ENCODE measurements around the gene ABCC3.

The ABCC3 gene

GRCh38 chr17:50645748-50646682 is 11.3 kb downstream of the ABCC3 start:
- no peak for DNase-seq

GRCh38 chr17:50647187-50647586 is 12.5 kb downstream of the ABCC3 start:
- no peak for DNase-seq

GRCh38 chr17:50649042-50649908 is 14.6 kb downstream of the ABCC3 start:
- no peak for DNase-seq

GRCh38 chr17:50651661-50652060 is 17.0 kb downstream of the ABCC3 start:
- no peak for DNase-seq

DNA sequence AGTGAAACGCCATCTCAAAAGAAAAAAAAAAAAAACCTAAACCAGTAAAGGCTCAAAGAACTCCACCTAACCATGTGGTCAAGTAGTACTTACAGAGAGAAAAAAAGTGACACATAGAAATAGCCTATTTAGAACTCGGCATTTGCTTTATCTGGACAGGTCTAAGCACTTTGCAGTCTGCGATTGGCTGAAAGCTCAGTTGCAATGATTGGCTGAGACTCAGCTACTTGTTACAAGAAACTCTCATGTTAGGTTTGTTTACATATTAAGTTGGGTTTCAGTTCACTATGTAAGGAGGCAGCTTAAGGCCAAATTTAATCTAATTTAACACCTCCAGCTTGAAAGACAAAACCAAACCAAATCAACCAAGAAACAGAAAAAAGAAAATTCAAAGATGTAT is 19.1 kb downstream of the ABCC3 start:
- DNase-seq, result no peak

DNA sequence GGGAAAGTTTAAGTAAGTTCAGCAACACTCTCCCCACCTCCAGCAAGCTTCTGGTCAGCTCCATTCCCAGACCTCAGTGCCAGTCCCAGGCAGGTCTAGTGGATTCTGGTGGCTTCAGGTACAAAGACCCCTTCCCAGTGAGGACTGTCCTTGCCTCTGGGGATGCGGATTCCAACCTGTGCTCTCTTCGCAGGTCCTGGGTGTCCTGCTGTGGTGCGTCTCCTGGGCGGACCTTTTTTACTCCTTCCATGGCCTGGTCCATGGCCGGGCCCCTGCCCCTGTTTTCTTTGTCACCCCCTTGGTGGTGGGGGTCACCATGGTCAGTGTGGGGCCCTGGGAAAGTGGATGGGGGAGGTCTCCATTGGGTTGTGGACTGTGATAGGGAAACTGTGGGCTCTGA is 21.8 kb downstream of the ABCC3 start:
- DNase-seq, result no peak

- no peak for DNase-seq
Measured at GRCh38 chr17:50657054-50657453, 22.4 kb downstream of the ABCC3 start.

GRCh38 chr17:50657627-50658026 is 22.9 kb downstream of the ABCC3 start:
- no peak for DNase-seq

DNA sequence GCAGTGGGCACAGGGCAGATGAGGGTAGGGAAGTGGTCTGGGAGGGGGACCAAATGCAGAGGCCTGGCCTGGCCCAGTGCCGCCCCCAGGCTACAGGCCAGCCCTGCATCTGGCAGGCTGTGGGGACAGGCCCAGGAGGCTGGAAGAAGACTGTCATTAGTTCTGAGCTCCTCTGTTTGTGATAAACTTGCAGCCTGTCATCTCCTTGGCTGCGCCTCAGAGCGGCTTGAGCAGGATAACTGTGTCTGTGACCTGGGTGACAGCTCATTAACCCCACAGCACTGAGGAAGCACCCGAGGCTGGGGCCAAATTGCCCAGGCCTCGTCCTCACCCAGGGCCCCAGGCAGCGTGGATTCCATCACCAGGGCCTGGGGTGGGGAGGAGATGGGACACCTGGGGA is 23.9 kb downstream of the ABCC3 start:
- no peak for DNase-seq

DNA sequence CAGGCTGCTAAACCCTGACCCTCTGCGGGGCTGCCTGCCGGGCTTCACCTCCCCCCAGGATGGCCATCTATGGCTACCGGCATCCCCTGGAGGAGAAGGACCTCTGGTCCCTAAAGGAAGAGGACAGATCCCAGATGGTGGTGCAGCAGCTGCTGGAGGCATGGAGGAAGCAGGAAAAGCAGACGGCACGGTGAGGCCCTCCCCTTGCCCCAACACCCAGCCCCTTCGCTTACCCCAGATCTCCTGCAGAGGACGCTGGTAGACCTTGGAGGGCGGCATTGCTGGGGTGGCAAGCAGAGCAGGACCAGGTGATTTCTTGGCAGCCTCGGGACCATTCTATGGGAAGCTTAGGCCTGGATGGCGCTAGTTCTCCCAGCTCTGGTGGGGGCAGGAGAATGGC is 24.5 kb downstream of the ABCC3 start:
- DNase-seq, result no peak

DNA sequence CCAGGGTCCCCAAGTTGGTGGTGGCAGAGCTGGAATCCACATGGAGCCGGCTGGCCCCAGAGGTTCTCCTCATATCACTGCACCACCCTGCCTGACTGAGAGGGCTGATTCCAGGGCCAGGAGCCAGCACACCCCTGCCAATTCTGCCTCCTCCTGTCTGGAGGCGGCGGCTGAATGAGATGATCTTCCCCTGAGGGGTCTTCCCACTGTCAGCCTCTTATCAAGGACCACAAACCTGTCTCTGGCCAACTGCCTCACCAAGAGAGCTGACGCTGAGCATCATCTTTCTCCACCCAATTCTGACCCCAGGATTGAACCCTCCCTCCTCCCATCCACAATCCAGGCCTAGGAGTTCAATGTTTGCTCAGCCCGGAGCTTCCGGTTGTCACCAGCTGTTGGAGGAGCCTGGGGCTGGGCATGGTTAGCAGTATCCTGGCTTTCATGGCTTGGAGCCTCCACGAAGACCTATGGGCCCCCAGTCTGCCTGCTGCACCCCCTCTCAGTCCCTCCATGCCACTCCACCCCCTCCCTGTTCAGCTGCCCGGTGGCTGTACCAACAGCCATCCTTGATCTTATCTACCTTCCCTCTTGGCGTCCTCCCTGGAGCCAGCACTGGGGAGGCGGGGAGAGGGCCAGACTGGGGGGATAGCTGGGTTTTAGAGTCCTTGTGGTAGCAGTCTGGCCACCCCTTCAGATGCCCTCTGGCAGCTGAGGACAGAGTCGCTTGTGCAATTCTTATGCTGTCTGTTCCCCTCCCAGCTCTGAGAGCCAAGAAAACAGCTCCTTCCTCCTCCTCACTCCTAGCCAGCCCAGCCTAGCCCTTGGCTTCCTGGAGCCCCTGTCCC is 25.6 kb downstream of the ABCC3 start:
- DNase-seq, result no peak

- no peak for DNase-seq
Measured at GRCh38 chr17:50660887-50661345, 26.2 kb downstream of the ABCC3 start.

DNA sequence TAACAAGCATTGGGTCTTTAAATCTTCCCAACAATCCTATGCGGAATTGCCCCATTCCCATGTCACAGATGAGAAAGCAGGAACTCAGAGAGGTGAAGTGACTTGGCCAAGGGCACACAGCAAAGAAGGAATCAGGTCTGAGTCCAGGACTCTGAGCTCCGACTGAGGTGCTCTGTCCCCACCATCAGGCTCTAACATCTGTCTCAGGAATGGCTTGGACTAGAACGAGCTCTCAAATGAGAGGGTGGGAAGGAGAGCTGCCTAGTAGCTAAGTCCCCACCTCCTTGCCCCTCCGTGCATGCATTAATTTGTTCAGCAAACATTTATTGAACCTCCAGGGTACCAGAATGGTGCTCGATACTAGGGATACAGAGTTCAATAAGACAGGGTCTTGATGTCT is 26.7 kb downstream of the ABCC3 start:
- DNase-seq, result no peak

- no peak for DNase-seq
Measured at GRCh38 chr17:50661795-50662391, 27.2 kb downstream of the ABCC3 start.

DNA sequence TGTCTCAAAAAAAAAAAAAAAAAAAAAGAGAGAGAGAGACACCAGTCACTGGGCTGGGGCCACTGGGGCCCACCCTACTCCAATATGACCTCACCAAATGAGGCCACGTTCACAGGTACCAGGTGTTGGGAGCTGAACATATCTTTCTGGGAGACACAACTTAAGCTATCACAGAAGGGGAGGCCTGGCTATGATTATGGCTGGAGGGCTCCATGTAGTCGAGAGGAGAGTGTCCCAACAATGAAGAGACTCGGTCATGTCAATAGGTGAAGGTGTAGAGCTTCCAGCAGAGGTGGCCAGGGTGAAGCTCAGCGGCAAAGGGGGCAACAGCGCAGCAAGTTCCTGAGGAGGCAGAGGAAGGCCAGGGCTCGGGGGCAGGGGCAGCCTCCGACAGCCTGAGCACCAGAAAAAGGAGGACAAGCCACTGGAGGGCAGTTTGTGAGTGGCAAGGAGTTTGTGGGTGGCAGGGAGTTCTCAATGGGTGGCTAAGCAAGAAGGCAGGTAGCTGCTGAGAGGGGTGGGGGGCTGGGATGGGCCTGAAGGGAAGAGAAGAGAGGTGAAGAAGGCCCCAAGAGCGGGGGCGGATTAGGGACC is 28.0 kb downstream of the ABCC3 start:
- no peak for DNase-seq

DNA sequence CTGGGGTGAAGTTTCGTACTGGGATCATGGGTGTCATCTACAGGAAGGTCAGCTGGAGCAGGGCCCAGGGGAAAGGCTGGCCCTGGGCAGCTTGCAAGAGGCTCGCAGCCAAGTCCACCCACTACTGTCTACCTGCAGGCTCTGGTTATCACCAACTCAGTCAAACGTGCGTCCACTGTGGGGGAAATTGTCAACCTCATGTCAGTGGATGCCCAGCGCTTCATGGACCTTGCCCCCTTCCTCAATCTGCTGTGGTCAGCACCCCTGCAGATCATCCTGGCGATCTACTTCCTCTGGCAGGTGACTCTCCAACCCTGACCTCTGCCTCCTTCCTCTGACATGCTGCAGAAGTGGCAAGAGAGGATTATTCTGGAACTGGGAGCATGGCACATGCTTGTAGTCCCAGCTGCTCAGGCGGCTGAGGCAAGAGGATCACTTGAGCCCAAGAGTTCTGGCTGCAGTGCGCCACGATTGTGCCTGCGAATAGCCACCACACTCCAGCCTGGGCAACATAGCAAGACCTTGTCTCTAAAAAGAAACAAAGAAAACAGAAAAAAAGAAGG is 29.2 kb downstream of the ABCC3 start:
- no peak for DNase-seq

DNA sequence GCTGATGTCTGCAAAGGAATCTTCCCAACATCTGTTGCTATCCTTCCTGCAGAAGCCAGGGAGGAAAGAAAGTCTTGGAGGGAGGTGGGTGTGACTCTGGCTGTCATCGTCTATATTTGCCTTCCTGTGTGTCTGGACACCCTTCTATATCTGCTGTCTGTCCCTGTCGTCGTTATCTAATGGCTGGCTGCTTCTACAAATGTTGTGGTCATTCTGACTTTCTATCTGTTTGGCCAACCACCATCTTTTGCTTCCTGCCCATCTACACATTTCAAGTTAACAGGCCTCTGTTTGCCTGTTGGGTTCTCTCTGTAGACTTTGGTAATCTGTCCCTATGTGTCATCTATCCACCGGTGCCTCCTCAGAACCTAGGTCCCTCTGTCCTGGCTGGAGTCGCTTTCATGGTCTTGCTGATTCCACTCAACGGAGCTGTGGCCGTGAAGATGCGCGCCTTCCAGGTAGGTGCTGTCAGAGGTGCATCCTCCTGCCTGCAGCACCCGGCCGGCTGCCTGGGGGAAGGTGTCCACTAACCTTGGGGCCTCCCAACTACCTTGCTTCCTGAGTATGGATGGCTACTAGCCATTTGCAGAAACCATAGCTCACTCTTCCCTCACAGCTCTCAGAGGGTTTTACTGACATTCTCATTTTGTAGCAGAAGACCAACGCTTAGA is 30.2 kb downstream of the ABCC3 start:
- no peak for DNase-seq

GRCh38 chr17:50665838-50666237 is 31.2 kb downstream of the ABCC3 start:
- no peak for DNase-seq

DNA sequence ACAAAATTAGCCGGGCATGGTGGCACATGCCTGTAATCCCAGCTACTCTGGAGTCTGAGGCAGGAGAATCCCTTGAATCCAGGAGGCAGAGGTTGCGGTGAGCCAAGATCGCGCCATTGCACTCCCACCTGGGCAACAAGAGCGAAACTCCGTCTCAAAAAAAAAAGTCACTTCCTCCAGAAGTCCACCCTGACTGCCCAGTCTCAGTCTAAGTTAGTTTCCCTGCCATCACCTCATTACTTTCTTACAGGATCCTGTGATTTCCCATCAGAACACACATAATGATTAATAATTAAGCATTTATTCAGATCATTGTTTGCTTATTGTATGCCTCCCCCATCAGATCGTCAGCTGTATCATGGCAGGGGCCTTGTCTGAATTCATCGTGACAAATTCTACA is 31.6 kb downstream of the ABCC3 start:
- DNase-seq, result no peak

DNA sequence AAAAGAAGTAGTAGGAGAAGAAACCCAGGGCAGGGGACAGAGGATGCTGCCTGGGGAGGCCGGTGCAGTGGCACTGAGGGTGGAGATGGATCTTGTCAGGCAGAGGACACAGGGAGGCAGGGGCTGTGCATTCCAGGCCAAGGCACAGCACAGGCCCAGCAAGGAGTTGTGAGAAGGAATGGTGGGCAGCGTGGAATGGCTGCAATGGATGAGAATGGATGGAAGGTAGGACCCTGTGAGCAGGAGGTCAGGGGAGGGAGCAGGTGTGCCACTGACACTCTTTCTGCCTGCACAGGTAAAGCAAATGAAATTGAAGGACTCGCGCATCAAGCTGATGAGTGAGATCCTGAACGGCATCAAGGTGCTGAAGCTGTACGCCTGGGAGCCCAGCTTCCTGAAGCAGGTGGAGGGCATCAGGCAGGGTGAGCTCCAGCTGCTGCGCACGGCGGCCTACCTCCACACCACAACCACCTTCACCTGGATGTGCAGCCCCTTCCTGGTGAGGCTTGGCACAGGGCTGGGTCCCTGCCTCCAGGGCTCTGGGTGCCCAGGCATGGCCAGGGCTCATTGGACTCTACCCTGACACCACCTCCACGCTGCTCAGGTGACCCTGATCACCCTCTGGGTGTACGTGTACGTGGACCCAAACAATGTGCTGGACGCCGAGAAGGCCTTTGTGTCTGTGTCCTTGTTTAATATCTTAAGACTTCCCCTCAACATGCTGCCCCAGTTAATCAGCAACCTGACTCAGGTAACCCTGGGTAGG is 32.8 kb downstream of the ABCC3 start:
- no peak for DNase-seq
